IPS DF 6.9 (cell line): ENCODE data around the gene FGF14.

Experiments
- DNase-seq: peaks from one replicate; pipeline ENCODE4 v3.0.0-alpha.2; 2013; ENCODE audit warnings: low read depth, low spot score
- H3K27ac ChIP-seq: one replicate; pipeline ENCODE4 v1.5.1; 2013; ENCODE audit warnings: low read length, control low read depth
- H3K27me3 ChIP-seq: 2 replicates; pipeline ENCODE4 v1.6.1; 2013; ENCODE audit warnings: mild to moderate bottlenecking, low read length; ENCODE audit not compliant: control insufficient read depth, insufficient read depth
- H3K36me3 ChIP-seq: 2 replicates; pipeline ENCODE4 v1.6.1; 2013; ENCODE audit warnings: low read length; ENCODE audit not compliant: control insufficient read depth, insufficient read depth
- H3K4me1 ChIP-seq: 2 replicates; pipeline ENCODE4 v1.6.1; 2013; ENCODE audit warnings: low read length; ENCODE audit not compliant: control insufficient read depth, insufficient read depth
- H3K4me3 ChIP-seq: 2 replicates; pipeline ENCODE4 v1.5.1; 2013; ENCODE audit warnings: mild to moderate bottlenecking, low read length
- H3K9me3 ChIP-seq: 2 replicates; pipeline ENCODE4 v1.6.1; 2013; ENCODE audit warnings: low read length, inconsistent platforms; ENCODE audit not compliant: control insufficient read depth, insufficient read depth
- WGBS: extraction: QIAGEN DNeasy Blood & Tissue Kit; methylation state at CpG from one replicate; pipeline ENCODE4 v1.1.7; 2013; ENCODE audit warnings: mixed read lengths, missing lambda C conversion rate; ENCODE audit not compliant: insufficient read length, insufficient coverage; 5-methylcytosine and 5-hydroxymethylcytosine counted together

Gene FGF14

GRCh38 chr13:101727118-101727517 lies 674.7 kb downstream of the FGF14 start:
- H3K4me1 ChIP-seq: no peaks in the 10 kb centered on the region
- no CpG with 5 or more reads among the region's 1 CpG for WGBS
- no peak overlapping the region for H3K27ac ChIP-seq
- no peak overlapping the region for H3K4me3 ChIP-seq
- H3K27me3 ChIP-seq: no peaks in the 10 kb centered on the region
- H3K9me3 ChIP-seq: no peaks in the 10 kb centered on the region
- DNase-seq: no peak
- no peaks in the 10 kb centered on the region for H3K36me3 ChIP-seq

GRCh38 chr13:101726681-101727080 lies 675.2 kb downstream of the FGF14 start:
- H3K36me3 ChIP-seq: no peaks in the 10 kb centered on the region
- DNase-seq: no peak
- WGBS: no CpG with 5 or more reads among the region's 2 CpGs
- no peaks in the 10 kb centered on the region for H3K9me3 ChIP-seq
- H3K27ac ChIP-seq: no peak overlapping the region
- no peak overlapping the region for H3K4me3 ChIP-seq
- no peaks in the 10 kb centered on the region for H3K4me1 ChIP-seq
- H3K27me3 ChIP-seq: no peaks in the 10 kb centered on the region

GRCh38 chr13:101718496-101718895 lies 683.4 kb downstream of the FGF14 start:
- no CpG with 5 or more reads among the region's 3 CpGs for WGBS
- DNase-seq: no peak
- no peaks in the 10 kb centered on the region for H3K4me1 ChIP-seq
- no peaks in the 10 kb centered on the region for H3K9me3 ChIP-seq
- no peak overlapping the region for H3K4me3 ChIP-seq
- no peak overlapping the region for H3K27ac ChIP-seq
- H3K36me3 ChIP-seq: no peaks in the 10 kb centered on the region
- no peaks in the 10 kb centered on the region for H3K27me3 ChIP-seq

- DNase-seq: no peak
- H3K9me3 ChIP-seq: no peaks in the 10 kb centered on the region
- no peak overlapping the region for H3K4me3 ChIP-seq
- no peaks in the 10 kb centered on the region for H3K4me1 ChIP-seq
- no peaks in the 10 kb centered on the region for H3K36me3 ChIP-seq
- no peaks in the 10 kb centered on the region for H3K27me3 ChIP-seq
- no CpG with 5 or more reads among the region's 10 CpGs for WGBS
- no peak overlapping the region for H3K27ac ChIP-seq
Observed at GRCh38 chr13:101717353-101717752, 684.5 kb downstream of the FGF14 start.

GRCh38 chr13:101714195-101714594 lies 687.7 kb downstream of the FGF14 start:
- no peaks in the 10 kb centered on the region for H3K36me3 ChIP-seq
- no CpG with 5 or more reads among the region's 3 CpGs for WGBS

GRCh38 chr13:101712026-101712348 lies 689.9 kb downstream of the FGF14 start:
- no peaks in the 10 kb centered on the region for H3K36me3 ChIP-seq
- no peak overlapping the region for H3K27ac ChIP-seq
- H3K4me3 ChIP-seq: no peak overlapping the region
- no peaks in the 10 kb centered on the region for H3K9me3 ChIP-seq
- H3K27me3 ChIP-seq: no peaks in the 10 kb centered on the region
- DNase-seq: no peak
- no peaks in the 10 kb centered on the region for H3K4me1 ChIP-seq
- no CpG with 5 or more reads among the region's 2 CpGs for WGBS

More at GRCh38 chr13:101714195-101714594, 687.7 kb downstream of the FGF14 start:
- H3K4me1 ChIP-seq: no peaks in the 10 kb centered on the region
- H3K27ac ChIP-seq: no peak overlapping the region
- no peak for DNase-seq
- no peak overlapping the region for H3K4me3 ChIP-seq
- no peaks in the 10 kb centered on the region for H3K9me3 ChIP-seq
- no peaks in the 10 kb centered on the region for H3K27me3 ChIP-seq

GRCh38 chr13:101711307-101712025 lies 690.4 kb downstream of the FGF14 start:
- H3K4me1 ChIP-seq: no peaks in the 10 kb centered on the region
- H3K9me3 ChIP-seq: no peaks in the 10 kb centered on the region
- no peaks in the 10 kb centered on the region for H3K27me3 ChIP-seq
- H3K36me3 ChIP-seq: no peaks in the 10 kb centered on the region
- WGBS: no CpG with 5 or more reads among the region's 2 CpGs
- no peak for DNase-seq
- no peak overlapping the region for H3K27ac ChIP-seq
- no peak overlapping the region for H3K4me3 ChIP-seq

- H3K4me1 ChIP-seq: no peaks in the 10 kb centered on the region
- no peak overlapping the region for H3K4me3 ChIP-seq
- no CpG with 5 or more reads among the region's 6 CpGs for WGBS
- no peaks in the 10 kb centered on the region for H3K27me3 ChIP-seq
- no peaks in the 10 kb centered on the region for H3K9me3 ChIP-seq
- no peaks in the 10 kb centered on the region for H3K36me3 ChIP-seq
- no peak for DNase-seq
- no peak overlapping the region for H3K27ac ChIP-seq
Observed at GRCh38 chr13:101709952-101710351, 691.9 kb downstream of the FGF14 start.

- no peaks in the 10 kb centered on the region for H3K27me3 ChIP-seq
- WGBS: no CpG with 5 or more reads among the region's 1 CpG
- no peak overlapping the region for H3K4me3 ChIP-seq
- H3K36me3 ChIP-seq: no peaks in the 10 kb centered on the region
- DNase-seq: no peak
- H3K9me3 ChIP-seq: no peaks in the 10 kb centered on the region
- H3K27ac ChIP-seq: no peak overlapping the region
- H3K4me1 ChIP-seq: no peaks in the 10 kb centered on the region
Observed at GRCh38 chr13:101708115-101708514, 693.7 kb downstream of the FGF14 start.

- H3K9me3 ChIP-seq: no peaks in the 10 kb centered on the region
- no peak overlapping the region for H3K27ac ChIP-seq
- no peaks in the 10 kb centered on the region for H3K36me3 ChIP-seq
- no peak for DNase-seq
- no CpG with 5 or more reads among the region's 2 CpGs for WGBS
- H3K4me3 ChIP-seq: no peak overlapping the region
- H3K4me1 ChIP-seq: no peaks in the 10 kb centered on the region
- no peaks in the 10 kb centered on the region for H3K27me3 ChIP-seq
Observed at GRCh38 chr13:101707659-101708058, 694.2 kb downstream of the FGF14 start.

GRCh38 chr13:101706651-101707050 lies 695.2 kb downstream of the FGF14 start:
- no peak overlapping the region for H3K27ac ChIP-seq
- no peak overlapping the region for H3K4me3 ChIP-seq
- no peaks in the 10 kb centered on the region for H3K27me3 ChIP-seq
- no peaks in the 10 kb centered on the region for H3K9me3 ChIP-seq
- DNase-seq: no peak
- no CpG with 5 or more reads among the region's 6 CpGs for WGBS
- no peaks in the 10 kb centered on the region for H3K4me1 ChIP-seq
- no peaks in the 10 kb centered on the region for H3K36me3 ChIP-seq
